Panc1 (cell line): ENCODE results near the gene KATNAL1.

ENCODE experiments used
- CTCF ChIP-seq: fragments of 450-650 bp; IDR thresholded peaks from 2 replicates; pipeline ENCODE4 v1.5.1; 2017; ENCODE audit warnings: mild to moderate bottlenecking
- POLR2AphosphoS5 ChIP-seq: IDR thresholded peaks from 2 replicates; pipeline ENCODE4 v1.6.1; 2012; ENCODE audit warnings: mild to moderate bottlenecking, low read depth, low read length, moderate library complexity
- SIN3A ChIP-seq: IDR thresholded peaks from 2 replicates; pipeline ENCODE4 v1.6.1; 2012; ENCODE audit warnings: low read depth, mild to moderate bottlenecking, low read length, moderate library complexity, borderline replicate concordance; ENCODE audit not compliant: insufficient read depth
- TCF7L2 ChIP-seq: IDR thresholded peaks from 2 replicates; pipeline ENCODE4 v1.6.1; 2011; ENCODE audit warnings: mild to moderate bottlenecking, low read depth, low read length, inconsistent platforms
- TF ChIP-seq, protein P1 (sequence below), 2 experiments: IDR thresholded peaks; 2 replicates each; pipeline ENCODE4 v1.6.1; 2011 to 2012; ENCODE audit warnings: low read depth in 2 of 2, control low read depth in 1 of 2, low read length in 1 of 2, mild to moderate bottlenecking in 1 of 2, moderate library complexity in 1 of 2; ENCODE audit not compliant: insufficient read depth in 1 of 2

DNA sequence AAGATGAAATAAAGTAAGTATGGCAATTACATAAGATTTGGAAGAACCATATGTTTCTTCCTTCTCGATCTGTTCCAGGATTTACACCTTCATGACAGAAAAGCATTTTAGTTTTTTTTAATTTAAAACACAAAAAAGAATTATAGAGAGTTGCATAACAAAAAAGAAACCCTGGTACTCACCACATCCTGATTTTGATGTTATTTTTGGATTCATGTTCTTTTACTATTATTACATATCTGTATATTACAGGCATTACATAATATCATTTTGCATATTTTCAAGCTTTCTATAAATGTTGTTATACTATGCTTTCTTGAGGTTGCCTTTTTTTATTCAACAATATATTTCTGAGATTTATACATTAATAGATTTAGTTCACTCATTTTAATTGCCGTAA lies 6.7 kb upstream of the KATNAL1 start:
- TF ChIP-seq CTCF (no peak), SIN3A (no peak), TCF7L2 (no peak), POLR2AphosphoS5 (no peak)
- TF ChIP-seq, protein P1, sequence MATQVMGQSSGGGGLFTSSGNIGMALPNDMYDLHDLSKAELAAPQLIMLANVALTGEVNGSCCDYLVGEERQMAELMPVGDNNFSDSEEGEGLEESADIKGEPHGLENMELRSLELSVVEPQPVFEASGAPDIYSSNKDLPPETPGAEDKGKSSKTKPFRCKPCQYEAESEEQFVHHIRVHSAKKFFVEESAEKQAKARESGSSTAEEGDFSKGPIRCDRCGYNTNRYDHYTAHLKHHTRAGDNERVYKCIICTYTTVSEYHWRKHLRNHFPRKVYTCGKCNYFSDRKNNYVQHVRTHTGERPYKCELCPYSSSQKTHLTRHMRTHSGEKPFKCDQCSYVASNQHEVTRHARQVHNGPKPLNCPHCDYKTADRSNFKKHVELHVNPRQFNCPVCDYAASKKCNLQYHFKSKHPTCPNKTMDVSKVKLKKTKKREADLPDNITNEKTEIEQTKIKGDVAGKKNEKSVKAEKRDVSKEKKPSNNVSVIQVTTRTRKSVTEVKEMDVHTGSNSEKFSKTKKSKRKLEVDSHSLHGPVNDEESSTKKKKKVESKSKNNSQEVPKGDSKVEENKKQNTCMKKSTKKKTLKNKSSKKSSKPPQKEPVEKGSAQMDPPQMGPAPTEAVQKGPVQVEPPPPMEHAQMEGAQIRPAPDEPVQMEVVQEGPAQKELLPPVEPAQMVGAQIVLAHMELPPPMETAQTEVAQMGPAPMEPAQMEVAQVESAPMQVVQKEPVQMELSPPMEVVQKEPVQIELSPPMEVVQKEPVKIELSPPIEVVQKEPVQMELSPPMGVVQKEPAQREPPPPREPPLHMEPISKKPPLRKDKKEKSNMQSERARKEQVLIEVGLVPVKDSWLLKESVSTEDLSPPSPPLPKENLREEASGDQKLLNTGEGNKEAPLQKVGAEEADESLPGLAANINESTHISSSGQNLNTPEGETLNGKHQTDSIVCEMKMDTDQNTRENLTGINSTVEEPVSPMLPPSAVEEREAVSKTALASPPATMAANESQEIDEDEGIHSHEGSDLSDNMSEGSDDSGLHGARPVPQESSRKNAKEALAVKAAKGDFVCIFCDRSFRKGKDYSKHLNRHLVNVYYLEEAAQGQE (IDR thresholded peaks at IDR 0.05; ENCODE audit: insufficient read depth in 1 of 2, low read depth in 2 of 2, low read length in 1 of 2) = no peak
